Measurements from ENCODE around the gene RBBP4. TPM values are rescaled to one million over a fixed set of nuclear protein-coding genes. Genes with fewer than 3 reads are reported as not detected.

The RBBP4 gene
- total RNA-seq, 2 donors from 2014 or later = 122 to 183 TPM

DNA sequence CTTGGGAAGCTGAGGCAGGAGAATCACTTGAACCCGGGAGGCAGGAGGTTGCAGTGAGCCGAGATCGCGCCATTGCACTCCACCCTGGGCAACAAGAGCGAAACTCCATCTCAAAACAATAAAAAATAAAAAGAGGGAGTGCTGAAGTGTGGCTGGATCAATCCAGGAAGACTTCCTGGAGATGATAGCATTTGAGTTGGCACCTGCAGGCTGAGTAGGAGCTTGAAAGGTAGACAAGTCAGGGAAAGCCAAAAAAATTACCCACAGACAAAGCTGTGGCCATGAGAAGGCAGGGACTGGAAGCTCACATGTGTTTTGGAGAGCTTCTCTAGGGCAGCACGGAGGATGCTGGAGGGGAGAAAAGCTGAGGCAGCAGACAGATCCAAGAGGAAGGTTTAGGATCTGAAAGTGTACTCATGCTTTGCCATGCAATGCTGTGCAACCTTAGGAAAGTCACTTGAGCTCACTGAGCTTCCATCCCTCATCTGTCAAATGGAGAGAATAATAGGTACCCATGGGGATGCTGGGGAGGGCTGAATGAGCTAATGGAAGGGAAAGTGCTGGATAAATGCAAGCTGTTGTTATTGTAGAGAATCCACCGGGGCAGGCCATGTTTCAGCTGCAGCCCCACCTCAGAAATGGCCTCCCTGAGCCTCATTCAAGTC, 77.5 kb downstream of the RBBP4 start:
- TF ChIP-seq POLR2A (IDR thresholded peaks at IDR 0.05) (no peak), POLR2AphosphoS5 (IDR thresholded peaks at IDR 0.05) (no peak)
- TF ChIP-seq, protein P1, sequence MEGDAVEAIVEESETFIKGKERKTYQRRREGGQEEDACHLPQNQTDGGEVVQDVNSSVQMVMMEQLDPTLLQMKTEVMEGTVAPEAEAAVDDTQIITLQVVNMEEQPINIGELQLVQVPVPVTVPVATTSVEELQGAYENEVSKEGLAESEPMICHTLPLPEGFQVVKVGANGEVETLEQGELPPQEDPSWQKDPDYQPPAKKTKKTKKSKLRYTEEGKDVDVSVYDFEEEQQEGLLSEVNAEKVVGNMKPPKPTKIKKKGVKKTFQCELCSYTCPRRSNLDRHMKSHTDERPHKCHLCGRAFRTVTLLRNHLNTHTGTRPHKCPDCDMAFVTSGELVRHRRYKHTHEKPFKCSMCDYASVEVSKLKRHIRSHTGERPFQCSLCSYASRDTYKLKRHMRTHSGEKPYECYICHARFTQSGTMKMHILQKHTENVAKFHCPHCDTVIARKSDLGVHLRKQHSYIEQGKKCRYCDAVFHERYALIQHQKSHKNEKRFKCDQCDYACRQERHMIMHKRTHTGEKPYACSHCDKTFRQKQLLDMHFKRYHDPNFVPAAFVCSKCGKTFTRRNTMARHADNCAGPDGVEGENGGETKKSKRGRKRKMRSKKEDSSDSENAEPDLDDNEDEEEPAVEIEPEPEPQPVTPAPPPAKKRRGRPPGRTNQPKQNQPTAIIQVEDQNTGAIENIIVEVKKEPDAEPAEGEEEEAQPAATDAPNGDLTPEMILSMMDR (IDR thresholded peaks at IDR 0.05) = no peak
- intact Hi-C loops (cut with DNase I) = no loop called here
- Histone ChIP-seq H3K4me1 (replicated peaks) (no peaks in the 10 kb centered on the region), H3K27me3 (replicated peaks; ENCODE audit: insufficient read depth) (no peaks in the 10 kb centered on the region), H3K27ac (no peak overlapping the region), H3K4me3 (no peak overlapping the region), H3K9me3 (no peaks in the 10 kb centered on the region), H3K36me3 (no peaks in the 10 kb centered on the region)
- DNase-seq (ENCODE audit: low spot score) = no peak
- 89% methylated on average over 7 of the region's 7 CpGs for WGBS

DNA sequence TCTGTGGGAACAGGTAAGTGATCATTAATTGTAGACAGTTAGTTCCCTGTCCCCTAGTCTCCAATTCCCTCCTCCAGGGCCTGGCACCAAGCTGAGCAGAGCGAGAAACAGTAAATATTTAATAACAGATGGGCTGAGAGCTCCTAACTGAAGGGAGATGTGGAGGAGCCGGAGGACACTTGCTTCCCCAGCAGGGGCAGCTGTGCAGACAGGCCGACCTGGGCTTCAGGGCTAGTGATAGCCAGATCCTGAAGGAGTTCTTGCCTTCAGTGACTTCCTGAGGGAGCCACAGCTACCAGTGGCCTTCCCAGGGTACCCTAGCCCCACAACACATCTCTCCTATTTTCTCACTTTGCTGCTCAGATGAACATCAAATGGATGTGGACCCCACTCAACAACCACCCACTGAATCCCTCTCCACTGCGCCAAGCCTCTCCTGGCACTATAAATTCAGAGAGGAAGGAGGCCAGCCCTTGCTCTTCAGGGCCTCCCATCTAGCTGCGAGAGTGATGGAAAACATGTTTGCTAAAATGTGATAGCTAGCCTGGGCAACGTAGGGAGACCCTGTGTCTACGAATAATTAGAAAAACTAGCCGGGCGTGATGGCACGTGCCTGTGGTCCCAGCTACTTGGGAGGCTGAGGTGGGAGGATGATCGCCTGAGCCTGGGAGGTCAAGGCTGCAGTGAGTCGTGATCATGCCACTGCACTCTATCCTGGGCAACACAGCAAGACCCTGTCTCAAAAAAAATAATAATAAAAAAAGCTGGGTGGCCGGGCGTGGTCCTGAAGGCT, 78.4 kb downstream of the RBBP4 start:
- DNase-seq (ENCODE audit: low spot score) = no peak
- Histone ChIP-seq H3K27me3 (replicated peaks; ENCODE audit: insufficient read depth) (no peaks in the 10 kb centered on the region), H3K4me1 (replicated peaks) (no peaks in the 10 kb centered on the region), H3K9me3 (no peaks in the 10 kb centered on the region), H3K4me3 (no peak overlapping the region), H3K27ac (no peak overlapping the region), H3K36me3 (no peaks in the 10 kb centered on the region)
- no peak for TF ChIP-seq POLR2A (IDR thresholded peaks at IDR 0.05)
- TF ChIP-seq, protein P1 (IDR thresholded peaks at IDR 0.05) = peak in 1 of 4 experiments; percentile 5
- peak; percentile 50 for TF ChIP-seq POLR2AphosphoS5 (IDR thresholded peaks at IDR 0.05)
- WGBS = 80% methylated on average over 14 of the region's 14 CpGs
- intact Hi-C loops (cut with DNase I) = no loop called here

DNA sequence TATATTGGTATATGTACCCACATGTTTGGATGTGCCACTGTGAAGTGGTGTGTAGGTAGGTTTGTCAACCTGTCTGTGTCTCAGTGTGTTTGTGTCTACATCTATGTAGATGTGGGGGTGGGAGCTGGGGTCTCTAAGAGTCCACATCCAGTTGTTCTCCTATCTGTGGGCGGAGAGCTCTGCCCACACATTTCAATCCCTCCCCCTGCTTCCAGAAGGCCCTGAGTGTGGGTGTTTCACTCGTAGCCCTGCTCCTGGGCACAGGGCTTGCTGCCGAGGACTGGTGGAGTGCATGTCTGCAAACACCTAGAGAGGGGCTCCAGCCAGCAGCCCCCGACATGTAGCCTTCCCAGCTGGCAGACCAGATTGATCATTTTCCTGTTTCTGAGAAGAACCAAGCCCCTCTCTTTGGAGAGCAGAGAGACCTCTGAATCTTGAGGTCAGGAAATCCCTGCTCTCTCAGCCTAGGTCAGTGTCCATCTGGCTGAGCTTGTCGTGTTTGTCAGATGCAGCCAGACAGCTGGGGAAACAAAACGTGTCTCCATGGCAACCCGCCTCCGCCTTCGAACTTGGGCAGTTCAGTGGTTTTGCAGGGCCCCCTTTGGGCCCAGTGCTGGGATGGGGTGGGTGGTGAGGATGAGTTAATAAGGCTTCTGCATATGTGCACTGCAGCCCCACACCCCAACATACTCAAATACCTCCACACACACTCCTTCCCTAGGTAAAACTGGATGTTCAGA, 82.7 kb downstream of the RBBP4 start:
- intact Hi-C loops (cut with DNase I) = no loop called here
- H3K27ac ChIP-seq = no peak overlapping the region
- H3K4me3 ChIP-seq = no peak overlapping the region
- H3K27me3 ChIP-seq (replicated peaks; ENCODE audit: insufficient read depth) = no peaks in the 10 kb centered on the region
- DNase-seq (ENCODE audit: low spot score) = no peak
- TF ChIP-seq, protein P1 (IDR thresholded peaks at IDR 0.05) = no peak
- no peak for TF ChIP-seq POLR2A (IDR thresholded peaks at IDR 0.05)
- TF ChIP-seq POLR2AphosphoS5 (IDR thresholded peaks at IDR 0.05) = no peak
- WGBS = 78% methylated on average over 9 of the region's 9 CpGs
- H3K4me1 ChIP-seq (replicated peaks) = no peaks in the 10 kb centered on the region
- H3K9me3 ChIP-seq = no peaks in the 10 kb centered on the region
- H3K36me3 ChIP-seq = no peaks in the 10 kb centered on the region

Small RNA genes lying within 50 kb of the gene (small RNA-seq; reads per million reads assigned to genes)
- gene RF00019 = 0 reads per million in 2 donors

Other genes starting within 250 kb of the RBBP4 start
- gene ZBTB8B, start 186.1 kb upstream of the RBBP4 start, total RNA-seq = under 1 TPM; 0.18 to 0.45 TPM
- gene ZBTB8A, start 111.8 kb upstream of the RBBP4 start, total RNA-seq = 1 to 10 TPM; 5.9 to 7.4 TPM
- gene ZBTB8OS, start 658 bp upstream of the RBBP4 start, total RNA-seq = 10 to 100 TPM; 32.7 to 38.7 TPM
- gene SYNC, start 51.6 kb downstream of the RBBP4 start, total RNA-seq = 10 to 100 TPM in 1 of 2 donors, 1 to 10 TPM in 1; 7.9 to 18.2 TPM
- gene YARS1, start 166.2 kb downstream of the RBBP4 start, total RNA-seq = 10 to 100 TPM; 32.0 to 63.5 TPM
- 10 to 100 TPM; 27.1 to 72.5 TPM for gene S100PBP, start 166.4 kb downstream of the RBBP4 start, total RNA-seq
- gene FNDC5, start 219.7 kb downstream of the RBBP4 start, total RNA-seq = 10 to 100 TPM in 1 of 2 donors, 1 to 10 TPM in 1; 1.5 to 19.1 TPM
- gene HPCA, start 235.3 kb downstream of the RBBP4 start, total RNA-seq = 1 to 10 TPM in 1 of 2 donors, not detected in 1; 1.6 TPM